HG03097 (cell line): ENCODE results near the gene CD84.
"Not testable (repeated sequence)": the region's sequence is repeated elsewhere in the genome, so short reads cannot be mapped to it uniquely, and the experiment has no call there.

Source experiments
- ATAC-seq: cut with Tn5 transposase; IDR thresholded peaks from one replicate; pipeline ENCODE4 v1.9.1; 2021; ENCODE audit not compliant: unreplicated experiment, low FRiP score

Gene CD84

GRCh38 chr1:160547422-160547821 is 31.9 kb downstream of the CD84 start:
- no peak for ATAC-seq

DNA sequence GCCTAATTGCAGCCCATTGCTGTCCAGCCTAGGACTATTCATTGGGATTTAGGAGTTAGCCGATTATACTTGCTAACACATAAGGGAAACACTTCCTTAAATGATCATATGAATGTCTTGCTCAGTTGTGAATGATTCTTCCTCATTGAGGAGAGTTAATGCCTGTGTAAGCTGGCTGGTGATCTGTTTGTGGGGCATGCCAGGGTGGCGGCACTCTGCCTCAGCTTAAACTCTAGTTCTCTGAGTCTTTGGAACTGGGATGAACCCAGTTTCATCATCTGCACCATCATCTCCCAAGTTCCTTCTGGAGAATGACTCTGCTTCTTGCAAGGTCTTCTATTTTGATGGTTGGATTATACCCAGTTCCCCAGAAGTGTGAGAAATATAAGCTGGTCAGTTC is 32.4 kb downstream of the CD84 start:
- no peak for ATAC-seq

- ATAC-seq: no peak
These were observed 34.6 kb downstream of the CD84 start for GRCh38 chr1:160544647-160545046.

GRCh38 chr1:160542303-160542945 is 36.9 kb downstream of the CD84 start:
- no peak for ATAC-seq

DNA sequence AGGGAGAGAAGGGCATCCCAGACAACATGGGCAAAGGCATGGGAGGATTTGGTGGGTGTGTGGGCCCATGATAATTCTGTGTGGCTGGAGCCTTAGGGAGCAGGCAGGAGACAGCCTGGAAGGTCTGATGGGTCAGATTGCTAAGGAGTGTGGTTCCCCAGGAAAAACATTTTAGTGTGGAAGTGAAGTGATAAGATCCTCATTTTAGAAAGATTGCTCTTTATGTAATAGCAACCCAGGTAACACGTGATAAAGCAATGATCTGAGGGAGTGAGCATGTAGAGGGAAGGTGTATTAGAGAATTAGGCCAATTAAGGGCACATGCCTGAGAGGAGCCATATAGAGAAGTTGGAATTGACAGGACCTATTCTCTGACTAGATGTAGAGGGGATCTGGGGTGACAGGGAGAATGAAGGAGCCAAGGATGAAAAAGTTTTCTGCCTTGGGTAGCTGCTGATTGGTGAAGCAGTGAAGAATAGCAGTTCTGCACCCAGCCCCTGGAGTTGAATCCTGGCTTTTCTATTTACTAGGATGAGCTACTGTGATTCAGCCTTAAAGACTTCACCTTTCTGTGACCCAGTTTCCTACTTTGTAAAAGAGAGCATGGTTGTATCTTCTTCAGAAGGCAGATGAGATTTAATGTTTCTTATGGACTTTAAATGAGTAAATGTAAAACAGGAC is 37.5 kb downstream of the CD84 start:
- no peak for ATAC-seq

- ATAC-seq: no peak
These were observed 38.5 kb downstream of the CD84 start for GRCh38 chr1:160540859-160541233.

DNA sequence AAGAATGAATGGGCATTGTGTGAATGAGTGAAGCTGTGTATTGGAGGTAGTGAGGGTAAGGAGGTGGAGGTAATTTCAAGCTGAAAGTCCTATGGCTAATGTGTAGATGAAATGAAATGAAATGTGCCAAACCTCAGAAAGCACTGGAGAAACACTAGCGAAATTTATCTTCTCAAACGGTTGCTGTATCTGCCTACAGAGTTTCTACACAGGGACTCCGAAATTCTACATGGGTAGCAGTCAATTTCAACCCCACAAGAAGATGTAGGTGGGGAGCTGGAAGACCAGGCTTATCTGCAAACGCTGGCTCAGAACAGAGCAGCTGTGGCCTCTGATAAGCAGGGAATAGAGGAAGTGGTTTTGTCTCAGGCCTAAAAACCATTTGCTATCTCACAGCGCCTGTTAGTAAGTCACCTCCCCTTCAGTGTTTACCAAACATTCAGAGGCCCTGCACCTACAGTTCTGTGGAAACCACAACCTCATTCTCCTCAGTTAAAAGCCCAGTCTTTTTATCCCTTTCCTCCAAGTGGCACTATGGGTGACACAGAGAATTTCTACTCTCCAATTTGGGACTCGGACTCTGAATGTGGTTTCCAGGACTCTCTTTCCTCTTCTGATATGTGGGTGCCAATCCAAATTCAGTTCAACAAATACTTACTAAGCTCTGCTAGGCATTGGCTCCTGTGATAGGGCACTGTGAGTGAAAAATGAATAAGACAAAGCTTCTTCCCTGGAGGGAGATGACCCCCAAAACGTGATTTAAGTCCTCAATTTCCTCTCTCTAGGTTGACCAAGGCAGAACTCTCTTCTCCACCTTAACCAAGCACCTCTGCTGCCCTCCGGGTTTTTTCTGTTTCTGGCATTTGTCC is 39.1 kb downstream of the CD84 start:
- ATAC-seq: peak; percentile 62

- ATAC-seq: no peak
These were observed 39.7 kb downstream of the CD84 start for GRCh38 chr1:160539684-160539989.

DNA sequence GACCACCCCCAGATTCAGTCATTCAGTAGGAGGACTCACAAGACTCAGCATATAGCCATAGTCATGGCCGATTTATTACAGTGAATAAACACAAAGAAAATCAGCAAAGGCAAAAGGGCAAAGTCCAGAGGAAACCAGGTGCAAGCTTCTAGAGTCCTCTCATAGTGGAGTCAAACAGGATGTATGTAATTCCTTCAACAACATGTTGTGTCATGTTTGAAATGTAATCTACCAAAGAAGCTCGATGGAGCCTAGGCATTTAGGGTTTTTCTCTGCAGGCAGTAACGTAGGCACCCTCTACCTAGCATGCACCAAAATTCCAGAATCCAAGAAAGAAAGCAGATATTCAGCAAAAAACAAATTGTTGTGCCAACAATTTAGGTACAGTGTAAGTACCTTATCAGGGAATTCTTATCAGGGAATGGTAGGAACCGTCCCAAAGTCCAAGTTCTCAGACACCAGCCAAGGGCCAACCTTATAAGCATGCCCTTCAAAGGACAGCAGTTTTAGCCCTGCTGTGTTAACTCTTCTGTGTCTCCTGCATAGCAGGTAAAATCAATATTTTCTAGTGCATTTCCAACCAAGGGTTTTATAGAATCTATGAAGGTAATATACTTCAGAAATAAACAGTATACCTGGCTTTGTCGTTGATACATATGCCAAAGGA is 40.2 kb downstream of the CD84 start:
- no peak for ATAC-seq

GRCh38 chr1:160537714-160538665 is 41.3 kb downstream of the CD84 start:
- ATAC-seq: no peak

GRCh38 chr1:160534823-160535605 is 44.3 kb downstream of the CD84 start:
- ATAC-seq: no peak

GRCh38 chr1:160532557-160532813 is 46.8 kb downstream of the CD84 start:
- ATAC-seq: not testable (repeated sequence)

- ATAC-seq: not testable (repeated sequence)
These were observed 47.3 kb downstream of the CD84 start for GRCh38 chr1:160531809-160532556.

GRCh38 chr1:160529401-160529952 is 49.8 kb downstream of the CD84 start:
- not testable (repeated sequence) for ATAC-seq

- ATAC-seq: not testable (repeated sequence)
These were observed 55.5 kb downstream of the CD84 start for GRCh38 chr1:160523789-160524188.

DNA sequence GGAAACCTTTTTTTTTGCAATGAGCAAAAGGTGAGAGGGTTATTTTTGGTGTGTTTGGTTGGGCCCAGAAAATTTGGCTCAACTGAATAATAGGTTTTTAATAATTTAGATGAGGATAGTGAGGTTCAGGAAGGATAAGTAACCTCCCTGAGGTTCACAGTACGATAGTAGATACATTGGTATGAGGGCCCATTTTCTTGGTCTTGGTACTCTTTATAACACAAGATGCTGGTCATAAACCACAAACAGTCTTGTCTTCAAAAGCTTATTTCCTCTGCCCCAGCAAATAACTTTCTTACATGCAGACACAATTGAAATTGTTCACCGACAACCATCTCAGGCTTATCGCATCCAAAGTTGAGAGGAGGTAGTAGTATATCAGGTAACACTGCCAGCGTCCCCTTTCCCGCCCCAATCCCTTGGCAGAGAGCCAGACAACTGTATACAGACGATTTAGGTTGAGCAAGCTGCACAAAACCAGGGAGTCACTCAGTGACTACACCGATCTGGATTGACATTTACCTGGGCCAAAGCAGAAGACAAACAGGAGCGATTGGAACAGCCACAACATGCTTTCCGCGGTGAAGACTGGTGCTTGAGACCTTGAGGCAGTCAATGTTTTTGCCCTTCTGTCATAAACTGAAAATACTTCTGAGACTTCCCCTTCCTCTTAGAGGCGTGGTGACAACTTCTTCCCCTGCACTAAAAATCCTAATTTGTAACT is 56.5 kb downstream of the CD84 start, which contains the start of gene SLAMF6:
Gene SLAMF6, minus strand, starts transcription at position 634 of the 724 bp plus-strand sequence. Its CDS starts 63 bp downstream, at position 571.
- ATAC-seq: no peak

GRCh38 chr1:160522136-160522535 is 57.2 kb downstream of the CD84 start:
- ATAC-seq: no peak

- no peak for ATAC-seq
These were observed 57.7 kb downstream of the CD84 start for GRCh38 chr1:160521554-160521953.
